HG03439 (cell line): ENCODE measurements around the gene EXOC6B.
"Not testable (repeated sequence)": the region's sequence is repeated elsewhere in the genome, so short reads cannot be mapped to it uniquely, and the experiment has no call there.

ENCODE experiments used
- ATAC-seq: cut with Tn5 transposase; IDR thresholded peaks from one replicate; pipeline ENCODE4 v1.9.1; 2021; ENCODE audit warnings: mild to moderate bottlenecking, moderate library complexity; ENCODE audit not compliant: unreplicated experiment

The EXOC6B gene

DNA sequence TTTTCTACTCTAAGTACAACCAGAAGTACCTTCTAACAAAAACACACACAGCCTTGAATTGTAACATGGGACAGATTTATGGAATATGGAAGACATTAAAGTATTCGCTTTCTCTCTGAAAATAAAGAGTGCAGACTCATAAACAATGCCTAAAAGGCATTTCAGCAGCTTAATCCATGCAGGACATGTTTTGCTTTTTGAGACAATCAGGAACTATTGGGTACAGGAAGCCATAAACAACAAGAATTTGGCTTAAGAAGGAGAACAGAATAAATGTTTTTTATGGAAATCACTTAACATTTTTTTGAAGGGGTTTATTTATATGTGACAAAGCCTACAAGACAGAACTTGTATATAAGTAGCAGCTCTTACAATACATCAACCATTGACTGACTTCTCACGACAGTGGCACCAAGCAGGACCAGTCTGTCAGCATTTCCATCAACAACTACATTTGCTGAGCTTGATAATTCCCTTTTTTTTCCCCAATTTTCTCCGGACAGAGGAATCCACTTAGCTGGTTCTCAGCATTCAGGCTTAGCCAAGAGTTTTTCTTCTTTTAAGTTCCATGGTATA is 140.1 kb downstream of the EXOC6B start:
- ATAC-seq: no peak

DNA sequence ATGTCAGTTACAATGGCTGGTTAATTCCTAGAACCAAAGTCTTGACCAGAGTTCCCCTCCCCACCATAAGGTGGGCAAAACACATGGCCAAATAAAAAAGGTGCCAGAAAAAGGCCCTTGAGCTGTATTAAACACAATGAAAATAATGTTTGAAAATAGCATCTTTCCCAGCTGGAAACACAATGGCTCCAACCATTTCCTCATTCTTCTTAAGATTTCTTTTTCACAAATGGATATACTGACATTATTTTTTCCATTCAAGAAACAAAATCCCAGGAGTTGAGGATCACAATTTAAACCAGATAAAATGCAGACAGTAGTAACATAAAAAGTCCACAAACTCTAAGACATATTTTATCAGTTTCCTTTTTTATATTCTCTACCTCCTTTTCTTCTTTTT is 143.8 kb downstream of the EXOC6B start:
- no peak for ATAC-seq

DNA sequence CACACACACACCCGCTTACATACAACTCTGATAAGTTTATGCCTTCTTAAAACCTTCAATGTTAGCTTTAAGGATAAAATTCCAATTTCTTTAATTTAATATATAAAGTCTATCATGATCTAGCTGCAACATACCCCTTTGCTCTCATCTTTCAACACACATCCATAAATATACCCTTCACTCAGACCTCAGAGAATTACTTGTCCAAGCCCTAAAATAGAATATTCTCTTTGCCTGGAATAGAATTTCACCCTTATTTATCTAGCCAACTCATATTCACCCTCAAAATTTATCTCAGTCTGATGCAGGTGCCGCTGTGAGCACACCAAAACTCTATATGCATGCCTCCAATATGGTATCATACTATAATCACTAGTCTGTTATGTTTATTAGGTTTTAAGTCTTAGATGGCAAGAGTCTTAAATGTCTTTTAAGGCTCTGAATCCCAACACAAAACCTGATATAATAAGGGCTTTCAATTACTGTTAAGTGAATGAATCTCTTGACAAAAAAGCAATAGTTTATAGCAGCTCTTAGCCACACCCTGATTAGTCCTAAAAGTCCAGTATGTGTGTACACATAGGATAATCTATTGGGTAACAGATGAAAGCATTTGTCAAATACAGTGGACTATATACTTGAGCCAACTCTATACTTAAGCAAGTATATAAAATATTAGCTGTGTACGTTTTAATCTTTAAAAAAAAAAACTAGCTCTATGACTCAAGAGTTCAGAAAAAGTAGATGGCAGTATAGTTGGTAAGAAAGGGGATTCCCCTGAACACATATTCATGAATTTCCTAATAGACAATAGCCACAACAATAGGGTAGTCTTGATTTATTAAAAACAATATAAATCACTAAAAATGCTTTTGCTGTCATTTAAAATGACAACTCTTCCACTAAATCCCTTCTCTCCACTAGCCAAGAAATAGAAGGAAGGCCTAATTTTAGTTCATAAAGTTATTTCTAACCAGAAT is 144.5 kb downstream of the EXOC6B start:
- no peak for ATAC-seq

DNA sequence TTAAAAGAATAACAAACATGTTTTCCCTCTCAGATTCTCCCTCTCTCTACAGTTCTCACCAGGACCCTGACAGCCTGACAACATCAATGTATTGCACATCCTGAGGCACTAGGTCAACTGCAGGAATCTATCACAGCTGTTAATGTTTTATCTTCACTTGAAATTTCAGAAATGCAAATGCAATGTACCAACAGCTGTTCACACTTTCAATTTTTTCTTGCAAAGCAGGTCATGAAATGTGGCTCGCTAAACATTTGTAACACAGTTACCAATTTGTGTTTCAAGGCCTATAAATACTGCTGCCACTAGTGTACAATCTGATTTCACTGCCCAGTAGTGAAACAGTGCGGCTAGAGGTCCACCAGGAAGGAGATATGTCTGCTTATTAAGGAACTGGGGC is 147.8 kb downstream of the EXOC6B start:
- peak; percentile 74 for ATAC-seq

DNA sequence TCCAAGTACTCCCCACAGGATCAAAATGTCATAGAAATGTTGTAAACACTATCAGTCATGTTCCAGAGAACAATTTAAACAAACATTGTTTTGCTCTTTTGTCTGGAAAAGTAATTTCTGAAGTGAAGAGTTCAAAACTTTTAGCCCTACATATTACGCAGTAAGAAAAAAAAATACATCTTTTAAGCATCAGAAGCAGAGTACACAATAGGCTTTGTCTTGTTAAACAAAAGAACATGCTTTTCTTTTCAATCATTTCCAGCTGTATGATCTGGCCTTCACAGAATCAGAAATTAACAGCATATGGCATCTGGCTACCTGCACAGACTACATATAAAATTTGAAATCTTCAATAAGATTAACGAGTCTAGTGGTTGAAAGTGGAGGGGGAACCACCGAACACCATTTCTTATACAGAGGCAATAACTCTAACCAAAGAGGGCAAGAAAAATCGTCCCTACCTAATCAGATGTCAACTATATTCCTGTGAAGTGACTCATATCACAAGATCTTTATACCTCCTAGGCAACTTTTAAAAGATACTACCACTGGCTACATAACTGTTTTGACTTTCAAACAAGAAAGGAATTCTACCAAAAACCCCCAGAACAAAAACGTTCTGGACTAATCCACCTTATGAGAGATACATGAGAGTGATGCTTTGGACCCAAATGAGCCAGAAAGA is 149.3 kb downstream of the EXOC6B start:
- ATAC-seq: no peak

DNA sequence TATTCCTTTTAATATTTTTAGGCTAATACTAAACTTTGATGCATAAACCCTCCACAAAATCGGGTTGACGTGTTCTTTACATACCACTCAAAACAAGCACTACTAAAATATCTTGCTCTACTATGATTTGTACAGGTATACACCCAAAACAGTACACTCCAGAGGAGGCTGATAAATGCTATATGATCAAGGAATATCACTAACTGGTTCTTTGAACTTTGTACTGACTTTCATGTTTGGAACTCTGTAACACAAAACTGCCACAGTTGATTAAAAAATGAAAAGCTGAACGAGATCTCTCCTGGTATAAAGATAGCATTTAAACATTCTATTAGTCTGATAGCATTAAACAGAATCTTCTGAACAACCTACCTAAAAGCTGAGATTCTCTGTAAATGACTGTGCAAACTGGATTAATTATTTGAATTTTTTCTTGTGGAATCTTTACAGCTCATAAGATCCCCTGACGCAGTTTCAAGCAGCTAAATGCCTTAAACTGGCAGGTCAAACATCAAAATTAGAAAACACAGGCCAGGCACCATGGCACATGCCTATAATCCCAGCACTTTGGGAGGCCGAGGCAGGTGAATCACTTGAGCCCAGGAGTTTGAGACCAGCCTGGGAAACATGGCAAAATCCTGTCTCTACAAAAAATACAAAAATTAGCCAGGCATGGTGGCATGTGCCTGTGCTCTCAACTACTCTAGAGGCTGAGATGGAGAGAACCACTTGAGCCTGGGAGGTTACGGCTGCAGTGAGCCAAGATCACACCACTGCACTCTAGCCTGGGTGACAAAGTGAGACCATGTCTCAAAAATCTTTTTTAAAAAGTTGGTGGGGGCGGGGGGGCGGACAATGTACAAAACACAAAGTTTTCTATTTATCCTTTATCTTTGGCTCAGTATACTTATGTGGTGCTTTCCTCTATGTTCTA is 150.6 kb downstream of the EXOC6B start:
- ATAC-seq: no peak

DNA sequence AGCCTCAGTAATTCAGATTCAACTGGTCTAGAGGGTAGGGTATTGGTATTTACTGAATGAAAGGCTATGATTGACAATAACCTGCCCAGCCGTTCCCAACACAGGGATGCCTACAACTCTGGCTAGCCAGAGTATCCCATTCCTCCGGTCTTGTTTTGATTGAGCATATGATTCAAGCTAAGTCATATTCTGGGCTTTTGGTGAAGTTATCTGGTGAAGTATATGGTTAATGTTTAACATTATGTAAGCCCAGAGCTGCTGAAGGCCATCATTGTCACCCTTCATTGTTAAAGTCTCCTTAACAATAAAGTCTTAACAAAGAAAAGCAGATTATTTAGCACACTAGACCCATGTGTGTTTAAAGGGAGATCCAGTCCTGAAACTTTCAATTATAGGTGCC is 152.6 kb downstream of the EXOC6B start:
- no peak for ATAC-seq

DNA sequence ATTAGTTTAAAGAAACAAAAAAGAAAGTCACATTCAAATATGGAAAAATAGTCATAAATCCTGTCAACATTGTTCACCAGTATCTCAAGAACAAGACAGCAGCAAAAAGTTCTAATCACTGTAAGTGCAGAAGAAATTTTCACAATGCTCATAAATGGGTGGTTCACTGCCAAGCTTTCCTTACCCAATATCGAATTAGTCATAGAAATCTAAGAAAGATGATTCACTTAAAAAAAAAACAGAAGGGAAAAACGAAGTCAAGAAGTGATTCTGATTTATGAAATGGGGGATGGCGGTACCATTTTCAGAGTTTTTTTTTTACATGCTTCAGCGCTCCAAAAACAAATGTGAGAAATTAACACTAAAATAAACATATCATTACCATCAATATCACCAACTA is 156.7 kb downstream of the EXOC6B start:
- no peak for ATAC-seq

DNA sequence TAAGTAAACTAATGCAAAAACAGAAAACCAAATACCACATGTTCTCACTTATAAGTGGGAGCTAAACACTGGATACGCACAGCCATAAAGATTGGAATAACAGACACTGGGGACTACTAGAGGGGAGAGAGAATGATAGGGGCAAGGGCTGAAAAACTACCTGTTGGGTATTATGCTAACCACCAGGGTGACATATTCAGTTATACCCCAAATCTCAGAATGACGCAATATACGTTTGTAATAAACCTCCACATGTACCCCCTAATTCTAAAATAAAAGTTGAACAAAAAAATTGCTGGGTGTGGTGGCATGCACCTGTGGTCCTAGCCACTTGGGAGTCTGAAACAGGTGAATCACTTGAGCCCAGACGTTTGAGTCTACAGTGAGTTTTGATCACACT is 157.2 kb downstream of the EXOC6B start:
- ATAC-seq: no peak

DNA sequence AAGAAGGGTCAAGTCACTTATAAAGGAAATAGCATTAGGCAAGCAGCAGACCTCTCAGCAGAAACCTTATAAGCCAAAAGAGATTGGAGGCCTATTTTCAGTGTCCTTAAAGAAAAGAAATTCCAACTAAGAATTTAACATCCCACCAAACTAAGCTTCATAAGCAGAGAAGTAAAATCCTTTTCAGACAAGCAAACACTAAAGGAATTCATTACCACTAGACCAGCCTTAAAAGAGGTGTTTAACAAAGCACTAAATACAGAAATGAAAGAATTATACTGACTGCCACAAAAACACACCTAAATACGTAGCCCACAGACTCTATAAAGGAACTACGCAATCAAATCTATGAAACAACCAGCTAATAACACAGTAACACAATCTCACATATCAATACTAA is 160.4 kb downstream of the EXOC6B start:
- ATAC-seq: no peak

DNA sequence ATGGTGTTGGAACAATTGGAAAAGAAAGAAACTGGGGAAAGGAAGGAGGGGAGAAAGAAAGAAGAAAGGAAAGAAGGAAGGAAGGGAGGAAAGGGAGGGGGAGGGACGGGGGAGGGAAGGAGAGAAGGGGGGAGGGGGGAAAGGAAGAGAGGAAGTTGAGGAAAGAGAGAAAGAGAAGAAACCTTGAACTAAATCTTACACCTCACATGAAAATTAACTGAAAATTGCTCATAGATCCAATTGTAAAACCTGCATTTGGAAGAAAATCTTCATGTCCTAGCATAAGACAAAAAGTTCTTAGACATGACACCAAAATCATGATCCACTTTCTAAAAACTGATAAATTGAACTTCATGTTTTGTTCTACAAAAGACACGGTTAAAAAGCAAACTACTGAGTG is 163.8 kb downstream of the EXOC6B start:
- ATAC-seq: no peak

DNA sequence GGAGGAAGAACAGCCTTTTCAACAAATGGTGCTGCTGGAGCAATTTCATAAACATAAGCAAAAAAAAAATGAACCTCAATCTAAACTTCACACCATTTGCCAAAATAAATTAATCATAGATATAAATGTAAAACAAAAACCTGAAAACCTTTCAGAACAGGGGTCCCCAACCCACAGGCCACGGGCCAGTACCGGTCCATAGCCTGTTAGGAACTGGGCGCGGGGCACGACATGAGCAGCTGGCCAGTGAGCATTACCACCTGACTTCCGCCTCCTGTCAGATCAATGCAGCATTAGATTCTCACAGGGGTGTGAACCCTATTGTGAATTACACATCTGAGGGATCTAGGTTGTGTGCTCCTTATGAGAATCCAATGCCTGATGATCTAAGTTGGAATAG is 176.0 kb downstream of the EXOC6B start:
- ATAC-seq: no peak

DNA sequence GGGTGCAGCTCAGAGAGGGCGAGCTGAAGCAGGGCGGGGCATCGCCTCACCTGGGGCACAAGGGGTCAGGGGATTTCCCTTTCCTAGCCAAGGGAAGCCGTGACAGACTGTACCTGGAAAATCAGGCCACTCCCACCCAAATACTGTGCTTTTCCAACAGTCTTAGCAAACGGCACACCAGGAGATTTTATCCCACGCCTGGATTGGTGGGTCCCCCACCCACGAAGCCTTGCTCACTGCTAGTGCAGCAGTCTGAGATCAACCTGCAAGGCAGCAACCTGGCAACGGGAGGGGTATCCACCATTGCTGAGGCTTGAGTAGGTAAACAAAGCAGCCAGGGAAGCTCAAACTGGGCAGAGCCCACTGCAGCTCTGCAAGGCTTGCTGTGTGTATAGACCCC is 184.6 kb downstream of the EXOC6B start:
- ATAC-seq: not testable (repeated sequence)

DNA sequence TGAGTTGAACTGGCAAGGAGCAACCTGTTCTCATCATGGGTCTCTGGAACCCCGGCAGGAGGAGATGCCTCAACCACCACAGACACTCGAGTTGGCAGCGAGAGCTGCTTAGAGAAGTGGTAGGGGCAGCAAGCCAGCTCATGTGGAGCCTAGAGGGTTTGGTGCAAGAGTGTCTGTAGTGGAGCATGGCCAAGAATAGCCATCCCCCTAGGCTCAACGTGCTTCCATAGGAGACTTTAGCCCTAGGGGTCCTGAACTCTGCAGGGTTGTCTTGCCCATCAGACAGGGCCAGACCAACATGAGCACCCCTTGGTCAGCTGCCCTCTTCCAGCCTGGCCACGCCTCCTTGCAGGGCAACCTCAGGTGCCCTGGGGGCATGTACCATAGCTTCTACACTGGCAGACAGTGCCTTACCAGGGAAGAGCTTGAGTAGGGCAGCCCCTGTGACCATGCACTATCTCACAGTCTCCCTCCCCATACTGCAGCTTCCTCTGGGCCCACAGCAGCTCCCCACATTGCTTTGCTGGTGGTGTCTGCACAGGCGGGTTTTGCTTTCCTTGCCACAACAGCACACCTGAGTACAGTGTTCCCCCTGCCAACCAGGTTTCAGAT is 187.1 kb downstream of the EXOC6B start:
- no peak for ATAC-seq

DNA sequence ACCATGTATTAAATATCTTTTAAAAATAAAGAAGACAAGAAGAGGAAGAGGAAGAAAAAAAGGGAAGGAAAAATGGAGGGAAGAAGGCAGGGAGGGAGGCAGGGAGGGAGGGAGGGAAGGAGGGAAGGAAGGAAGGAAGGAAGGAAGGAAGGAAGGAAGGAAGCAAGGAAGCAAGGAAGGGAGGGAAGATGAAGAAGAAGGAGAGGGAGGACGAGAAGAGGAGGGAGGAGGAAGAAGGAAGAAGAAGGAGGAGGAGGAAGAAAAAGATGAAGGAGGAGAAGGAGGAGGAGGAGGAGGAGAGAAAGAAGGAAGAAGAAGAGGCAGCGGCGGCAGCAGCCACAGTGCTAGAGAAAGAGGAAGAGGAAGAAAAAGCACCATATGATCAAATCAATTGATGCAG is 189.6 kb downstream of the EXOC6B start:
- no peak for ATAC-seq

DNA sequence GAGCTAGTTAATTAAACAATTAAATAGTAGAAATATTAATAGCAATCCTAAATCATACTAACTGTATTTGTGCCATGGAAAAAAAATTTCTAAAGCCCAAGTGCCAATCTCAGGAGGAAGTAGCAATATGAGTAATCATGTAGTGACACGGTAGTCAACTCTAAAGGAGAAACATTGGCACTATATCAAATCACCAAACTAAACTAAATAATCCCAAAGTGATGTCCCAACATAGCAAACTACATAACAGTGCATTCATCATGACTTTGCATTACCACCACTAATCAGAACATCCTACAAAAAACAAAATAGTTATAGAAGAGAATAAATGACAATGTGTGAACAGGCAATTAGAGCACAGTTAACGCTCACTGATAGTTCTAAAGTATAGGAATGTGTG is 195.1 kb downstream of the EXOC6B start:
- ATAC-seq: no peak

DNA sequence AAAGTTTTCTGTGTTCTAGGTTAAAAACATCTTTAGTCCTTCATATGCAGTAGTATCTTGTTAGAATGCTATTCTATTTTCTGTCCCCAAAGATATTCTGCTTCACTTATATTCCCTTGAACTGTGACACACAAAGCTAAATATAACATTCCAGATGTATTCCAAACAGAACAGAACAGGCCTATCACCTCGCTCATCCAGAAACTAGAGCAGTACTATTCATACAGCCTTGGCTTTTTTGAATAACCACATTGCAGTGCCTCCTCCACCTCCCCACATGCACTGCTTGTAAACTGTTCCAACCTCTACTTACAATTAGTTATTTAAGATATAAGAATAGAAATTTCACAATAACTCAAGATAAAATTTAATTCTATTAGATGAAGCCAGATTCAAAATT is 196.8 kb downstream of the EXOC6B start:
- no peak for ATAC-seq

DNA sequence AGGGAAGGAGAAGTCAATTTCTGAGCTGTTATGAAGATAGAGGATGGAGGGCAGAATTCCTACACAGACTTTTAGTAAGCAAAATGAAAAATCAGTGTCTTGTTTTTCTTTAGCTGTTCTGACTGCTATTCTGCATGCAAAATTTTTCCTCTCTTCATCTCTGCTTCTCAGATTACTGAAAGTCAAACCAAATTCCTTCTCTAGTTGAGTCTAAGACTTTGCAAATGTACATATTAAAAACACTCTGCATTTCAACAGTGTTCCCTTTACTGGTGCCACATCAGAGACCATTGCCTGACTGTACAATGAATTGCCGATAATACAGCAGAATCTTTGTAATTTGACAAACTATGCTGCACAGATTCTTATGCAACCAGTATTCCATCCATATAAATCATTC is 198.8 kb downstream of the EXOC6B start:
- ATAC-seq: no peak

DNA sequence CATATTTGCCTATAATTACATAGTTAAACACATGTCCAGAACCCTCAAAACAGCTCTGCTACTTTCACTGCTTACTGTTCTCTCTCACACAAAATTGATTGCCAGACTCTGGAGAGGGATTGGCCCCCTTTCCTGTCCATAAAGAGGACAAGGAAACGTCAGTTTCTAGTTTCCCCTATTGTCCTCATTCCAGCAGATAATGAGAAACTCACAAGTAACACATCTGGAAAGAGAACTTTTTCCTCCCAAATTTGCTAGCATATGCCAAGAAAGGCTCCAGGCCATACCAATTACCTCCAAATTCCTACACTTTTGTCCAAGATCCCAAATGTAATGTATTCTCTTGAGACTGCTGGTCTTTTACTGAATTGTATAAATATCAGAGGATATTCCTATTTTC is 200.5 kb downstream of the EXOC6B start:
- no peak for ATAC-seq

DNA sequence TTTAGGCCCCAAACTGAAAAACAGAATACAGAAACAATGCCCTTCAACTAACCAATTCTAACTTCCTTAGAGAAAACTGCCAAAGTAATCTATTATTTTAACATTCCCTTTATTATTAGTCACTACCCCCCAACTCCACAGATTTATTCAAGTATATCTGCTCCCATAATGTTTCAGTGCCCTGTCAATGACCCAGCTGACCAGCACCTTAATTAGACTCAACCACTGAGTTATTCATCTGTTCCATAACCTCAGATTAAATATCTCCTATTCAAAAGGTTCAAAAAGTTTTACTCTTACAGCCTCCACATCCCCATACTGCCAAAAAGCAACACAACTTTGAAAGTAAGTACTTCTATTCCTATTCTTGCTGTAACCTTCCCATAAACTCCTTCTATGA is 202.4 kb downstream of the EXOC6B start:
- no peak for ATAC-seq
